ENCODE measurements around the gene KPNA5.

The KPNA5 gene

DNA sequence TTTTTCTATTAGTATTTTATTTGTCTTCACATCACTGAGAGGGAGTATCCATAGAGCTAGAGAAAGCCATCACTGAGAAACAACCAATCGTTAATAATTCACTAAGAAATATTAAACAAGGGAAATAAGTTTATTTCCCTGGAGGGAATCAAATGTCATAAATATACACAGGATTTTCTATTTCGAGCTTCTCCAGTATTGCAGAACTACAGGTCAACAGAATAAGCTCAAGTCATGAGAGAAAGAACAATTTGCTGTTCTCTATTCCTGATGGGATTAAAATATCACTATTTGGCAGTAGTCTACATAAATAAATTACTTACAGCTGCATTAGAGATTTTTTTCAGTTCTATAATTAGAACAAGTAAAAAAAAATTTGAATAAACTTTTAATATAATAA, 86.7 kb downstream of the KPNA5 start:
- 100% methylated on average over 1 of the region's 2 CpGs for WGBS (ENCODE audit: insufficient coverage)
- Histone ChIP-seq H3K4me1 (ENCODE audit: control extremely low read depth in 1 of 4, control insufficient read depth in 4 of 4, insufficient read depth in 4 of 4, low read length in 3 of 4) (peaks cover 0 to 14% (median 13%) of the 10 kb centered on the region in 4 experiments), H3K27me3 (replicated peaks in 2 of 5; ENCODE audit: control insufficient read depth in 4 of 5, insufficient read depth in 5 of 5, low read length in 4 of 5) (peaks cover 9 to 56% (median 24%) of the 10 kb centered on the region in 5 experiments), H3K9me3 (ENCODE audit: control extremely low read depth in 1 of 5, control insufficient read depth in 4 of 5, insufficient read depth in 2 of 5, low read depth in 1 of 5, low read length in 4 of 5) (no peaks in the 10 kb centered on the region), H3K36me3 (ENCODE audit: control insufficient read depth in 4 of 4, insufficient read depth in 4 of 4, low read length in 3 of 4) (no peaks in the 10 kb centered on the region), H3K27ac (ENCODE audit: insufficient read depth in 1 of 2, low read depth in 1 of 2, low read length in 2 of 2, poor library complexity in 1 of 2, severe bottlenecking in 2 of 2) (no peak overlapping the region), H3K4me3 (ENCODE audit: control insufficient read depth in 1 of 7, extremely low read depth in 1 of 7, insufficient read depth in 4 of 7, low read depth in 2 of 7, low read length in 6 of 7) (no peak overlapping the region)
- ChIA-PET POLR2A (no interaction called here), CTCF (interaction anchor here (1.0 kb wide), 1 partner anchor 12 kb away, joined by 3 read pairs; no protein-coding TSS in a partner anchor)
- no peak for DNase-seq

DNA sequence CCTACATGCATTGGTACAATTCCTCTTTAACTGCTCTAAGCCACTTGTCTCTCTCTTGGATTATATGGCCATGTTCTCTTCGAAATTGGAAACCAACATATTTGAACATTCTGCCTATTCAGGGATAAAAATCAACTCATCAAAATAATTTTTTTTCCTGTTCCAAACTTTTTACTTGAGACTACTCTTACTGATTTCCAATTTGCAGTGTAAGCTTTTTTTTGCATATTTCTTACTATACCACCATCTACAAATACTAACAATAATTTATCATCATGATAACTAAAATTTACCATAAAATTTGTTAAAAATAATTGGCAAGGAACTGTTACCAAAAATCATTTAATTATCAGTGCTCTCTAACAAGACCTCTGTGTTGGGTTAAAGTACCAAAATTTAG, 91.4 kb downstream of the KPNA5 start:
- ChIA-PET CTCF (interaction anchor here (1.3 to 1.5 kb wide), 2 partner anchors 10 to 12 kb away, joined by 3 read pairs; no protein-coding TSS in a partner anchor), POLR2A (no interaction called here)
- Histone ChIP-seq H3K4me3 (ENCODE audit: control insufficient read depth in 1 of 7, extremely low read depth in 1 of 7, insufficient read depth in 4 of 7, low read depth in 2 of 7, low read length in 6 of 7) (no peak overlapping the region), H3K36me3 (ENCODE audit: control insufficient read depth in 4 of 4, insufficient read depth in 4 of 4, low read length in 3 of 4) (no peaks in the 10 kb centered on the region), H3K9me3 (ENCODE audit: control extremely low read depth in 1 of 5, control insufficient read depth in 4 of 5, insufficient read depth in 2 of 5, low read depth in 1 of 5, low read length in 4 of 5) (no peaks in the 10 kb centered on the region), H3K27ac (ENCODE audit: insufficient read depth in 1 of 2, low read depth in 1 of 2, low read length in 2 of 2, poor library complexity in 1 of 2, severe bottlenecking in 2 of 2) (no peak overlapping the region), H3K27me3 (replicated peaks in 2 of 5; ENCODE audit: control insufficient read depth in 4 of 5, insufficient read depth in 5 of 5, low read length in 4 of 5) (peaks cover 0 to 15% (median 3%) of the 10 kb centered on the region in 5 experiments), H3K4me1 (ENCODE audit: control extremely low read depth in 1 of 4, control insufficient read depth in 4 of 4, insufficient read depth in 4 of 4, low read length in 3 of 4) (no peaks in the 10 kb centered on the region)
- 93% methylated on average over 1 of the region's 1 CpG for WGBS (ENCODE audit: insufficient coverage)
- no peak for DNase-seq

DNA sequence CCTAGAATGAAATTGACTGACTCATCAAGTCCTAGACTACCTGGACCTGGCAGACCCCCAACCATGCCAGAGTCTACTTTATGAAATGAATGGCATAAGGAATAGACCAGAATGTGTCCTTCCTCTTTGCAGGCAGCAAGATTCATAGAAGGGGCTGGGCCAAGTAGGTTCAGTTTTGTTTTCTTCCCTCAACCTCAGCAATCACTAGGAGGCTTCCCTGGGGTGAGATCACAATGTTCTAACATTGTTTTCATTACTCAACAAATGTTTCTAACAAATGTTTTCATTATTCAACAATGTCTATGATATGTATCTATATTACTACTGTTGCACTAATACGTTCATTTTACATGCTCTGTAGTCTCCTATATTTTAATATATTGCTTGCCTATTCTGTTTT, 92.9 kb downstream of the KPNA5 start:
- peak in 2 of 3 donors; percentile 2 to 10 for DNase-seq
- H3K27me3 ChIP-seq (replicated peaks in 2 of 5; ENCODE audit: control insufficient read depth in 4 of 5, insufficient read depth in 5 of 5, low read length in 4 of 5): peaks cover 0 to 5% (median 2%) of the 10 kb centered on the region in 5 experiments
- POLR2A ChIA-PET: no interaction called here
- CTCF ChIA-PET: no interaction called here
- no peak overlapping the region for H3K27ac ChIP-seq (ENCODE audit: insufficient read depth in 1 of 2, low read depth in 1 of 2, low read length in 2 of 2, poor library complexity in 1 of 2, severe bottlenecking in 2 of 2)
- no peak overlapping the region for H3K4me3 ChIP-seq (ENCODE audit: control insufficient read depth in 1 of 7, extremely low read depth in 1 of 7, insufficient read depth in 4 of 7, low read depth in 2 of 7, low read length in 6 of 7)
- H3K36me3 ChIP-seq (ENCODE audit: control insufficient read depth in 4 of 4, insufficient read depth in 4 of 4, low read length in 3 of 4): no peaks in the 10 kb centered on the region
- no CpG with 5 or more reads among the region's 1 CpG for WGBS (ENCODE audit: insufficient coverage)
- H3K4me1 ChIP-seq (ENCODE audit: control extremely low read depth in 1 of 4, control insufficient read depth in 4 of 4, insufficient read depth in 4 of 4, low read length in 3 of 4): no peaks in the 10 kb centered on the region
- H3K9me3 ChIP-seq (ENCODE audit: control extremely low read depth in 1 of 5, control insufficient read depth in 4 of 5, insufficient read depth in 2 of 5, low read depth in 1 of 5, low read length in 4 of 5): no peaks in the 10 kb centered on the region

DNA sequence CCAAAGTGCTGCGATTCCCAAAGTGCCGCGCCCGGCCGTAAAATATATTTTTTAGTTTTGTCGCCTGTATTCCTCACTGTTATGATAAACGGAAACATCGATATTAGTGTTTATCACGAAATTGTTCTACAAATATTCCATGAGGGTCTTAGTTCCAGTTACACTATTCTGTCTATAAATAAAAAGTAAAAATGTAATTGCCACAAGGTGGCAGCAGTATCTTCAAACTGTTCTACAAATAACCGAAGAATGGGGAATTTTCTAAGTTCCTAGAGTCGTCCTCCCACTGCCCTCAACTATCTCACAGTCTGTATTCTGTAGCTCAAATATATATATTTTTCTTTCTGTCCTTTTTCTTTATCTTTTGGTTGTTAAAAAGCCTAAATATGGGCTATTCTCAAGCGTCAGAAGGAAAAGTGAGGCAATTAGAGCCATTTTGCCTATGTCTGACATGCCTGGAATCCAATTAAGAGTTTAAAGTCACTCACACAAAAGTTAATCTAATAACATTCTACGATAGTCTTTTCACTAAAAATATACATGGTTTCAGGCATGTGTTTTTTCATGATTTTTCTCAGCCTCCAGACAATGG, 98.7 kb downstream of the KPNA5 start:
- Histone ChIP-seq H3K4me1 (ENCODE audit: control extremely low read depth in 1 of 4, control insufficient read depth in 4 of 4, insufficient read depth in 4 of 4, low read length in 3 of 4) (no peaks in the 10 kb centered on the region), H3K27me3 (replicated peaks in 2 of 5; ENCODE audit: control insufficient read depth in 4 of 5, insufficient read depth in 5 of 5, low read length in 4 of 5) (peaks cover 0 to 2% (median 0%) of the 10 kb centered on the region in 5 experiments), H3K9me3 (ENCODE audit: control extremely low read depth in 1 of 5, control insufficient read depth in 4 of 5, insufficient read depth in 2 of 5, low read depth in 1 of 5, low read length in 4 of 5) (no peaks in the 10 kb centered on the region), H3K27ac (ENCODE audit: insufficient read depth in 1 of 2, low read depth in 1 of 2, low read length in 2 of 2, poor library complexity in 1 of 2, severe bottlenecking in 2 of 2) (no peak overlapping the region), H3K36me3 (ENCODE audit: control insufficient read depth in 4 of 4, insufficient read depth in 4 of 4, low read length in 3 of 4) (no peaks in the 10 kb centered on the region), H3K4me3 (ENCODE audit: control insufficient read depth in 1 of 7, extremely low read depth in 1 of 7, insufficient read depth in 4 of 7, low read depth in 2 of 7, low read length in 6 of 7) (no peak overlapping the region)
- ChIA-PET CTCF (interaction anchor here (0.8 to 1.9 kb wide), 5 partner anchors 9 to 66 kb away, joined by 3 to 6 read pairs (median 4); no protein-coding TSS in a partner anchor), POLR2A (no interaction called here)
- WGBS (ENCODE audit: insufficient coverage): 0% methylated on average over 1 of the region's 13 CpGs
- peak; percentile 42 to 58 (median 54) for DNase-seq

DNA sequence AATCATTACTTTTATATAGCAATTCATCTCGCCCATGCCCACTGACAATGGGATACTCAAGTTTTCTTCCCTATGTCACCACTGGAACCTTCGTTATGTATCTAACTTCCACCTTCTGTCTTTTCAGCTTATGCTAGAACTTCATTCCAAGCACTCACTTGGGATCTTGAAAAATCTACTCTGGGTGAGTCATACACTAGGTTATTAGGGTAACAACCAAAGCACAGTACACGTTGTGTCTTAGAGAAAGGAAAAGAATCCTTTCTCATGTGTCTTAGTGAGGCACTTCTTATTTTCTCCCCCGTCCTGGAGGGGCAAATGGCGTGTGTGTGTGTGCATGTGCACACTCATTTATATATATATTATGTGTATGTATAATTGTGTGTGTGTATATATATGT, 102.8 kb downstream of the KPNA5 start:
- Histone ChIP-seq H3K27ac (ENCODE audit: insufficient read depth in 1 of 2, low read depth in 1 of 2, low read length in 2 of 2, poor library complexity in 1 of 2, severe bottlenecking in 2 of 2) (no peak overlapping the region), H3K9me3 (ENCODE audit: control extremely low read depth in 1 of 5, control insufficient read depth in 4 of 5, insufficient read depth in 2 of 5, low read depth in 1 of 5, low read length in 4 of 5) (no peaks in the 10 kb centered on the region), H3K27me3 (replicated peaks in 2 of 5; ENCODE audit: control insufficient read depth in 4 of 5, insufficient read depth in 5 of 5, low read length in 4 of 5) (peaks cover 0 to 7% (median 2%) of the 10 kb centered on the region in 5 experiments), H3K4me1 (ENCODE audit: control extremely low read depth in 1 of 4, control insufficient read depth in 4 of 4, insufficient read depth in 4 of 4, low read length in 3 of 4) (no peaks in the 10 kb centered on the region), H3K36me3 (ENCODE audit: control insufficient read depth in 4 of 4, insufficient read depth in 4 of 4, low read length in 3 of 4) (no peaks in the 10 kb centered on the region), H3K4me3 (ENCODE audit: control insufficient read depth in 1 of 7, extremely low read depth in 1 of 7, insufficient read depth in 4 of 7, low read depth in 2 of 7, low read length in 6 of 7) (no peak overlapping the region)
- WGBS (ENCODE audit: insufficient coverage): 100% methylated on average over 1 of the region's 5 CpGs
- CTCF ChIA-PET: no interaction called here
- DNase-seq: no peak
- POLR2A ChIA-PET: no interaction called here

Data from common myeloid progenitor, CD34-positive (primary cell).